Lung (tissue), 12 donors: ENCODE measurements around the gene FGF1. TPM values are rescaled to one million over a fixed set of nuclear protein-coding genes. Genes with fewer than 3 reads are reported as not detected.

Experiments used
- ATAC-seq: fragments of 200-7000 bp; cut with Tn5 transposase; one replicate; pipeline ENCODE4 v1.9.1; 2020; ENCODE audit warnings: moderate number of reproducible peaks; ENCODE audit not compliant: insufficient read depth, low FRiP score
- DNase-seq, 3 donors: peaks; one replicate each; pipeline ENCODE4 v3.0.0-alpha.2; 2013 to 2017
- H3K27ac ChIP-seq, 2 donors: one replicate each; pipeline ENCODE4 v1.5.1; 2013; ENCODE audit warnings: mild to moderate bottlenecking in 2 of 2, moderate library complexity in 2 of 2, control low read depth in 1 of 2, inconsistent platforms in 1 of 2, low read depth in 1 of 2, low read length in 1 of 2
- H3K27me3 ChIP-seq, 3 donors: one replicate each; pipeline ENCODE4 v1.5.1; 2013; ENCODE audit warnings: low read length in 2 of 3; ENCODE audit not compliant: control insufficient read depth in 3 of 3, insufficient read depth in 3 of 3
- H3K36me3 ChIP-seq, 4 donors: one replicate each; pipeline ENCODE4 v1.5.1; 2013; ENCODE audit warnings: low read length in 4 of 4, mild to moderate bottlenecking in 1 of 4, moderate library complexity in 1 of 4; ENCODE audit not compliant: control insufficient read depth in 4 of 4, insufficient read depth in 4 of 4
- H3K4me1 ChIP-seq, 5 donors: one replicate each; pipeline ENCODE4 v1.5.1; 2013; ENCODE audit warnings: low read length in 5 of 5, mild to moderate bottlenecking in 2 of 5, moderate library complexity in 1 of 5; ENCODE audit not compliant: control insufficient read depth in 5 of 5, insufficient read depth in 5 of 5
- H3K4me3 ChIP-seq: one replicate; pipeline ENCODE4 v1.5.1; 2013; ENCODE audit warnings: mild to moderate bottlenecking, control low read depth, moderate library complexity
- H3K9ac ChIP-seq, 2 donors: one replicate each; pipeline ENCODE4 v1.5.1; 2013; ENCODE audit warnings: low read length in 2 of 2, control low read depth in 1 of 2; ENCODE audit not compliant: insufficient read depth in 1 of 2
- H3K9me3 ChIP-seq, 4 donors: one replicate each; pipeline ENCODE4 v1.5.1; 2013; ENCODE audit warnings: low read length in 3 of 4, mild to moderate bottlenecking in 1 of 4, moderate library complexity in 1 of 4; ENCODE audit not compliant: control insufficient read depth in 4 of 4, insufficient read depth in 3 of 4
- CTCF ChIP-seq: IDR thresholded peaks from 2 replicates; pipeline ENCODE4 v1.5.1; 2012; ENCODE audit warnings: mild to moderate bottlenecking; ENCODE audit errors: control extremely low read depth, extremely low read depth
- whole genome bisulfite sequencing, 2 donors: extraction: QIAGEN DNeasy Blood & Tissue Kit; methylation state at CpG; one replicate each; pipeline ENCODE4 v1.1.7; 2013; 5-methylcytosine and 5-hydroxymethylcytosine counted together
- polyA plus RNA-seq, 2 donors: library from polyadenylated mRNA; stranded (reverse); fragments of 200-250 nt; gene quantifications; one replicate each; pipeline ENCODE4 v1.2.1, GENCODE V29; 2013
- total RNA-seq, 2 donors: library from RNA; depleted of rRNA in 1 of 2; stranded (reverse); fragments of >200 nt in 1 of 2; gene quantifications; one replicate each; pipeline ENCODE4 v1.2.1, GENCODE V29; 2014 to 2021
- donor health status: control.
- donor health status: control.
- donor health status: Bipolar disorder and iron deficiency.
- donor health status: healthy.
- donor health status: DM: yes; HTN: yes; CAD: no.

The FGF1 gene
- total and polyA plus RNA-seq, 4 donors: 0.47 to 1.4 (median 1.0) TPM

- 50 to 74% methylated on average over 3 of the region's 3 CpGs for WGBS, 2 donors
- H3K27me3 ChIP-seq: no peaks in the 10 kb centered on the region
- H3K27ac ChIP-seq: no peak overlapping the region
- TF ChIP-seq CTCF: no peak
- no peak for ATAC-seq
- H3K4me3 ChIP-seq: no peak overlapping the region
- H3K36me3 ChIP-seq: no peaks in the 10 kb centered on the region
- H3K9ac ChIP-seq: no peak overlapping the region
- no peaks in the 10 kb centered on the region for H3K9me3 ChIP-seq
- DNase-seq: no peak
- H3K4me1 ChIP-seq: peaks cover 0 to 19% (median 2%) of the 10 kb centered on the region in 5 donors
Measured at GRCh38 chr5:142692321-142692894, 6.5 kb upstream of the FGF1 start.

- 87 to 94% methylated on average over 4 of the region's 4 CpGs for WGBS, 2 donors
- Histone ChIP-seq H3K27me3 (peaks cover 0 to 3% (median 0%) of the 10 kb centered on the region in 3 donors), H3K4me1 (peaks cover 0 to 11% (median 7%) of the 10 kb centered on the region in 5 donors), H3K4me3 (no peak overlapping the region), H3K9me3 (no peaks in the 10 kb centered on the region), H3K27ac (no peak overlapping the region), H3K9ac (no peak overlapping the region), H3K36me3 (no peaks in the 10 kb centered on the region)
- no peak for TF ChIP-seq CTCF
- no peak for ATAC-seq
- DNase-seq: no peak
Measured at GRCh38 chr5:142690667-142691066, 4.8 kb upstream of the FGF1 start.

- ATAC-seq (no peak), DNase-seq (peak in 1 of 3 donors; percentile 21)
- no peak overlapping the region for H3K27ac ChIP-seq
- H3K9me3 ChIP-seq: no peaks in the 10 kb centered on the region
- no peaks in the 10 kb centered on the region for H3K36me3 ChIP-seq
- no peak overlapping the region for H3K9ac ChIP-seq
- 72 to 77% methylated on average over 5 of the region's 5 CpGs for WGBS, 2 donors
- no peak for TF ChIP-seq CTCF
- no peak overlapping the region for H3K4me3 ChIP-seq
- H3K4me1 ChIP-seq: peaks cover 0 to 20% (median 16%) of the 10 kb centered on the region in 5 donors
- H3K27me3 ChIP-seq: peaks cover 0 to 3% (median 0%) of the 10 kb centered on the region in 3 donors
Measured at GRCh38 chr5:142689081-142689480, 3.2 kb upstream of the FGF1 start.
